Adrenal gland (tissue), 12 donors: Measurements from ENCODE around the gene PDE6D. TPM values are rescaled to one million over a fixed set of nuclear protein-coding genes. Genes with fewer than 3 reads are reported as not detected.
A peak's percentile ranks its signal among the peaks of the same experiment; 100 is the strongest.

ENCODE experiments used
- DNase-seq, 7 donors: peaks; one replicate each; pipeline ENCODE4 v3.0.0-alpha.2; 2019 to 2020
- H3K27ac ChIP-seq, 5 donors: fragments of 200-600 bp; sonication (generic) in 4 of 5; 1 replicate in 3 of 5; 2 replicates in 2 of 5; pipeline versions ENCODE4 v1.5.1 to v1.8.0; 2016 to 2020; ENCODE audit warnings: mild to moderate bottlenecking in 1 of 5
- H3K27me3 ChIP-seq: fragments of 200-600 bp; 2 replicates; pipeline ENCODE4 v1.8.0; 2021
- H3K36me3 ChIP-seq, 2 donors: fragments of 200-600 bp; replicated peaks in 1 of 2; 1 replicate in 1 of 2; 2 replicates in 1 of 2; pipeline versions ENCODE4 v1.5.1 to v1.8.0; 2018 to 2022
- H3K4me1 ChIP-seq, 2 donors: fragments of 200-600 bp; replicated peaks in 1 of 2; 1 replicate in 1 of 2; 2 replicates in 1 of 2; pipeline versions ENCODE4 v1.5.1 to v1.8.0; 2018 to 2021
- H3K4me3 ChIP-seq, 4 donors: fragments of 200-600 bp; sonication (generic) in 3 of 4; one replicate each; pipeline ENCODE4 v1.5.1; 2016 to 2018
- H3K9me3 ChIP-seq, 3 donors: fragments of 200-600 bp; sonication (generic) in 1 of 3; replicated peaks in 1 of 3; 1 replicate in 2 of 3; 2 replicates in 1 of 3; pipeline versions ENCODE4 v1.5.1 to v1.8.0; 2016 to 2021
- POLR2A ChIP-seq, 2 donors: fragments of 450-650 bp; IDR thresholded peaks; one replicate each; pipeline ENCODE4 v1.6.1; 2017; ENCODE audit warnings: antibody characterized with exemption in 2 of 2, mild to moderate bottlenecking in 2 of 2, moderate library complexity in 1 of 2
- WGBS, 4 donors: extraction: QIAGEN DNeasy Blood & Tissue Kit in 2 of 4; methylation state at CpG; one replicate each; pipeline versions ENCODE4 v1.1.5 to v1.1.7; 2013 to 2017; 5-methylcytosine and 5-hydroxymethylcytosine counted together
- intact Hi-C, 2 donors: fragments of 100-400 bp; cut with DNase I; formaldehyde crosslinking; loops; one replicate each; pipeline versions ENCODE4 v1.14.1 to v1.15.0; 2022 to 2023
- polyA plus RNA-seq, 3 donors: library from polyadenylated mRNA; stranded (reverse); fragments of 200-250 nt in 2 of 3; fragments of 350-450 nt in 1 of 3; fragmentation: Illumina TruSeq in 1 of 3; extraction: RNeasy Lipid Tissue Mini Kit (QIAGEN cat#74804) in 1 of 3; gene quantifications; one replicate each; pipeline ENCODE4 v1.2.3, GENCODE V29; 2013 to 2014
- total RNA-seq, 9 donors: library from RNA; depleted of rRNA in 4 of 9; stranded (reverse); fragments of >200 nt in 4 of 9; fragments of 120-200 nt in 1 of 9; fragmentation: NEBNext Ultra II Directional in 1 of 9; extraction: Animal tissue kit (Norgen Biotek cat#: 25700) in 1 of 9; gene quantifications; one replicate each; pipeline versions ENCODE4 v1.1.0 to v1.2.4, GENCODE V29; 2013 to 2023
- TF ChIP-seq, protein P1 (sequence below), 6 experiments: fragments of 450-650 bp in 4 of 6; fragments of 200-600 bp in 2 of 6; sonication (generic) in 1 of 6; IDR thresholded peaks; 1 replicate in 5 of 6; 2 replicates in 1 of 6; pipeline versions ENCODE4 v1.5.1 to v1.8.0; 2016 to 2021; ENCODE audit warnings: antibody characterized with exemption in 6 of 6, mild to moderate bottlenecking in 2 of 6, moderate library complexity in 1 of 6
- donor health status: healthy with polysubstance abuse.
- donor health status: Bipolar disorder and iron deficiency.
- donor health status: DM: yes; HTN: yes; CAD: no.
- donor health status: DM: no; HTN: no; CAD: no.
- donor health status: DM: no; HTN: no; CAD: no.
- donor health status: DM: yes; HTN: yes; CAD: no.

PDE6D gene
- total and polyA plus RNA-seq, 12 donors: 27.5 to 65.3 (median 42.9) TPM

- Histone ChIP-seq H3K27ac (peak overlapping the region; percentile 97 to 100 (median 100)), H3K9me3 (no peaks in the 10 kb centered on the region), H3K4me1 (peaks cover 23 to 33% of the 10 kb centered on the region in 2 donors), H3K4me3 (peak overlapping the region; percentile 53 to 84 (median 69)), H3K27me3 (no peaks in the 10 kb centered on the region), H3K36me3 (peaks cover 0 to 8% of the 10 kb centered on the region in 2 donors)
- 0 to 1% (median 1%) methylated on average over 30 to 66 of the region's 66 CpGs for WGBS, 4 donors
- intact Hi-C loops: no loop called here
- DNase-seq: peak; percentile 98 to 99 (median 99)
- peak; percentile 64 to 90 for TF ChIP-seq POLR2A (IDR thresholded peaks at IDR 0.05)
- TF ChIP-seq, protein P1, sequence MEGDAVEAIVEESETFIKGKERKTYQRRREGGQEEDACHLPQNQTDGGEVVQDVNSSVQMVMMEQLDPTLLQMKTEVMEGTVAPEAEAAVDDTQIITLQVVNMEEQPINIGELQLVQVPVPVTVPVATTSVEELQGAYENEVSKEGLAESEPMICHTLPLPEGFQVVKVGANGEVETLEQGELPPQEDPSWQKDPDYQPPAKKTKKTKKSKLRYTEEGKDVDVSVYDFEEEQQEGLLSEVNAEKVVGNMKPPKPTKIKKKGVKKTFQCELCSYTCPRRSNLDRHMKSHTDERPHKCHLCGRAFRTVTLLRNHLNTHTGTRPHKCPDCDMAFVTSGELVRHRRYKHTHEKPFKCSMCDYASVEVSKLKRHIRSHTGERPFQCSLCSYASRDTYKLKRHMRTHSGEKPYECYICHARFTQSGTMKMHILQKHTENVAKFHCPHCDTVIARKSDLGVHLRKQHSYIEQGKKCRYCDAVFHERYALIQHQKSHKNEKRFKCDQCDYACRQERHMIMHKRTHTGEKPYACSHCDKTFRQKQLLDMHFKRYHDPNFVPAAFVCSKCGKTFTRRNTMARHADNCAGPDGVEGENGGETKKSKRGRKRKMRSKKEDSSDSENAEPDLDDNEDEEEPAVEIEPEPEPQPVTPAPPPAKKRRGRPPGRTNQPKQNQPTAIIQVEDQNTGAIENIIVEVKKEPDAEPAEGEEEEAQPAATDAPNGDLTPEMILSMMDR (IDR thresholded peaks at IDR 0.05): peak; percentile 72 to 87 (median 82)
These were observed 74.1 kb downstream of the PDE6D start for GRCh38 chr2:231706731-231707624.

DNA sequence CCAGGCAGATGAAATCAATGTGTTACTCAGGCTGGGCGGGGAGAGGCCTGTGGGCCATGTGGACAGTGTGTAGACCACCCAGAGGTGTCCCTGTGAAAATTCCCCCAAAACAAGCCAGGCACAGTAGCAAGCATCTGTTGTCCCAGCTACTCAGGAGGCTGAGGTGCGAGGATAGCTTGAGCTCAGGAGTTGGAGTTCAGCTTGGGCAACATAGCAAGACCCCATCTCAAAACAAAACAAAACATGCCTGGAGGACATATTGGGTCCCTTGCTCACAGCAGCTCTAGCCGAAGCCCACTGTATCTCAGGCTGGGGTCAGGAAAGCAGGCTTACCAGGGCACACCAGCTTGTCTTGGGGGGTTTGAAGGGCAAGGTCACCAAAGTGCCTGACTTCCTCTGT, 77.1 kb downstream of the PDE6D start:
- Histone ChIP-seq H3K4me3 (no peak overlapping the region), H3K27ac (no peak overlapping the region), H3K36me3 (no peaks in the 10 kb centered on the region), H3K9me3 (no peaks in the 10 kb centered on the region), H3K27me3 (no peaks in the 10 kb centered on the region), H3K4me1 (peaks cover 16 to 25% of the 10 kb centered on the region in 2 donors)
- TF ChIP-seq, protein P1 (IDR thresholded peaks at IDR 0.05): no peak
- TF ChIP-seq POLR2A (IDR thresholded peaks at IDR 0.05): no peak
- peak in 1 of 7 donors; percentile 4 for DNase-seq
- intact Hi-C loops: no loop called here
- 91 to 100% (median 93%) methylated on average over 3 of the region's 3 CpGs for WGBS, 4 donors

- H3K4me3 ChIP-seq: no peak overlapping the region
- TF ChIP-seq POLR2A (IDR thresholded peaks at IDR 0.05): no peak
- TF ChIP-seq, protein P1 (IDR thresholded peaks at IDR 0.05): no peak
- intact Hi-C loops: no loop called here
- H3K27me3 ChIP-seq: no peaks in the 10 kb centered on the region
- H3K9me3 ChIP-seq: no peaks in the 10 kb centered on the region
- peak in 6 of 7 donors; percentile 81 to 91 (median 86) for DNase-seq
- WGBS, 4 donors: 40 to 62% (median 47%) methylated on average over 11 to 22 of the region's 22 CpGs
- no peaks in the 10 kb centered on the region for H3K36me3 ChIP-seq
- H3K4me1 ChIP-seq: peaks cover 16 to 20% of the 10 kb centered on the region in 2 donors
- H3K27ac ChIP-seq: peak overlapping the region; percentile 4 to 76 (median 54)
These were observed 79.4 kb downstream of the PDE6D start for GRCh38 chr2:231701456-231702373.

DNA sequence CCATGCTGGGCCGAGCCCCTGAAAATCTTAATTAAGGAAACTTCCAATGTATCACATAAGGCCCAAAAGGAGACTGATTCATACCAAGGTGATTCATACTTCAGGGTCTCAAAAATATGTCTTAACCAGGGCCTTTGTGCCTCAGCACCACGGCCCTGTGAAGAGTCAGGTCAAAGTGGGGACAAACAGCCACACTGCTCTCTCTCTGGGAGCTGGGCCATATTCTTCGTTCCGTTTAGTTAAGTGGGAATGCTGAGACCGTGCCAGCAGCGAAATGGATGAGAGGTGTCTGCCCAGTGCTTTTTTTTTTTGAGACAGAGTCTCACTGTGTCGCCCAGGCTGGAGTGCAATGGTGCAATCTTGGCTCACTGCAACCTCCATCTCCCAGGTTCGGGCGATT, 82.1 kb downstream of the PDE6D start:
- Histone ChIP-seq H3K36me3 (no peaks in the 10 kb centered on the region), H3K27me3 (no peaks in the 10 kb centered on the region), H3K4me1 (peaks cover 8 to 11% of the 10 kb centered on the region in 2 donors), H3K4me3 (no peak overlapping the region), H3K9me3 (no peaks in the 10 kb centered on the region), H3K27ac (no peak overlapping the region)
- TF ChIP-seq POLR2A (IDR thresholded peaks at IDR 0.05): no peak
- TF ChIP-seq, protein P1 (IDR thresholded peaks at IDR 0.05): no peak
- DNase-seq: no peak
- intact Hi-C loops: no loop called here
- WGBS, 4 donors: 78 to 84% (median 80%) methylated on average over 8 to 9 of the region's 9 CpGs
